Body of pancreas (tissue), 4 donors: ENCODE measurements around the gene KCNJ11. TPM values are rescaled to one million over a fixed set of nuclear protein-coding genes. Genes with fewer than 3 reads are reported as not detected.

ENCODE experiments used
- ATAC-seq: fragments of 150-250 bp; one replicate; pipeline ENCODE4 v1.9.1; 2016
- DNase-seq, 4 donors: peaks; one replicate each; pipeline ENCODE4 v3.0.0-alpha.2; 2019
- H3K27ac ChIP-seq, 4 donors: fragments of 200-600 bp; sonication (generic); 1 replicate in 3 of 4; 2 replicates in 1 of 4; pipeline versions ENCODE4 v1.5.1 to v1.6.1; 2016 to 2019; ENCODE audit warnings: mild to moderate bottlenecking in 1 of 4, mixed read lengths in 1 of 4, moderate library complexity in 1 of 4
- H3K27me3 ChIP-seq, 2 donors: fragments of 200-600 bp; sonication (generic); one replicate each; pipeline ENCODE4 v1.6.0; 2016; ENCODE audit warnings: mild to moderate bottlenecking in 1 of 2
- H3K36me3 ChIP-seq, 2 donors: fragments of 200-600 bp; sonication (generic); replicated peaks in 1 of 2; 2 replicates each; pipeline ENCODE4 v1.5.1; 2016; ENCODE audit warnings: low read depth in 2 of 2; ENCODE audit not compliant: insufficient read depth in 1 of 2
- H3K4me1 ChIP-seq: fragments of 200-600 bp; sonication (generic); one replicate; pipeline ENCODE4 v1.6.0; 2016
- H3K4me3 ChIP-seq, 2 donors: fragments of 200-600 bp; sonication (generic); 1 replicate in 1 of 2; 2 replicates in 1 of 2; pipeline ENCODE4 v1.5.1; 2016 to 2019
- H3K9me3 ChIP-seq, 3 donors: fragments of 200-600 bp; sonication (generic); 1 replicate in 2 of 3; 2 replicates in 1 of 3; pipeline ENCODE4 v1.5.1; 2016
- CTCF ChIP-seq, 7 experiments: fragments of 450-650 bp in 4 of 7; fragments of 200-600 bp in 3 of 7; sonication (generic) in 3 of 7; IDR thresholded peaks; one replicate each; pipeline ENCODE4 v1.5.1; 2016 to 2019; ENCODE audit warnings: antibody characterized with exemption in 7 of 7
- POLR2A ChIP-seq, 3 donors: fragments of 450-650 bp; IDR thresholded peaks; one replicate each; pipeline ENCODE4 v1.6.1; 2016; ENCODE audit warnings: antibody characterized with exemption in 3 of 3, mild to moderate bottlenecking in 2 of 3
- WGBS, 2 donors: methylation state at CpG; one replicate each; pipeline ENCODE4 v1.1.5; 2017; 5-methylcytosine and 5-hydroxymethylcytosine counted together
- intact Hi-C: fragments of 100-400 bp; cut with DNase I; formaldehyde crosslinking; loops from one replicate; pipeline ENCODE4 v1.15.1; 2023
- total RNA-seq, 2 donors: library from RNA; depleted of rRNA; stranded (reverse); fragments of >200 nt; gene quantifications; one replicate each; pipeline ENCODE4 v1.1.0, GENCODE V29; 2016

Gene KCNJ11
- total RNA-seq, 2 donors from 2014 or later, result 7.6 to 39.4 TPM

- ATAC-seq (no peak), DNase-seq (peak; percentile 38 to 76 (median 50))
- Histone ChIP-seq H3K36me3 (no peaks in the 10 kb centered on the region), H3K4me3 (no peak overlapping the region), H3K27ac (peak overlapping the region in 1 of 4 donors; percentile 36), H3K9me3 (no peaks in the 10 kb centered on the region), H3K27me3 (no peaks in the 10 kb centered on the region), H3K4me1 (peaks cover 58% of the 10 kb centered on the region)
- no peak for TF ChIP-seq CTCF (IDR thresholded peaks at IDR 0.05)
- intact Hi-C loops, result no loop called here
- WGBS, 2 donors, result 38 to 45% methylated on average over 11 of the region's 11 CpGs
These were observed 22.3 kb upstream of the KCNJ11 start for GRCh38 chr11:17410606-17411379.

- DNase-seq, result no peak
- no peak for ATAC-seq
- Histone ChIP-seq H3K9me3 (no peaks in the 10 kb centered on the region), H3K36me3 (no peaks in the 10 kb centered on the region), H3K4me1 (peaks cover 54% of the 10 kb centered on the region), H3K4me3 (no peak overlapping the region), H3K27me3 (no peaks in the 10 kb centered on the region), H3K27ac (no peak overlapping the region)
- TF ChIP-seq CTCF (IDR thresholded peaks at IDR 0.05), result no peak
- TF ChIP-seq POLR2A (IDR thresholded peaks at IDR 0.05), result no peak
- intact Hi-C loops, result no loop called here
- WGBS, 2 donors, result 94 to 95% methylated on average over 7 of the region's 7 CpGs
These were observed 20.2 kb upstream of the KCNJ11 start for GRCh38 chr11:17408641-17409040.

GRCh38 chr11:17408026-17408425, 19.6 kb upstream of the KCNJ11 start:
- Histone ChIP-seq H3K4me3 (no peak overlapping the region), H3K9me3 (no peaks in the 10 kb centered on the region), H3K36me3 (no peaks in the 10 kb centered on the region), H3K27ac (no peak overlapping the region), H3K4me1 (peaks cover 48% of the 10 kb centered on the region), H3K27me3 (no peaks in the 10 kb centered on the region)
- intact Hi-C loops, result no loop called here
- no peak for ATAC-seq
- no peak for DNase-seq
- TF ChIP-seq CTCF (IDR thresholded peaks at IDR 0.05), result no peak
- TF ChIP-seq POLR2A (IDR thresholded peaks at IDR 0.05), result no peak
- WGBS, 2 donors, result 93 to 97% methylated on average over 1 to 2 of the region's 2 CpGs

GRCh38 chr11:17407575-17407974, 19.1 kb upstream of the KCNJ11 start:
- ATAC-seq, result no peak
- no peaks in the 10 kb centered on the region for H3K9me3 ChIP-seq
- H3K27me3 ChIP-seq, result no peaks in the 10 kb centered on the region
- 91 to 96% methylated on average over 2 of the region's 2 CpGs for WGBS, 2 donors
- H3K4me3 ChIP-seq, result no peak overlapping the region
- H3K4me1 ChIP-seq, result peaks cover 44% of the 10 kb centered on the region
- intact Hi-C loops, result no loop called here
- DNase-seq, result no peak
- TF ChIP-seq CTCF (IDR thresholded peaks at IDR 0.05) (no peak), POLR2A (IDR thresholded peaks at IDR 0.05) (no peak)
- H3K36me3 ChIP-seq, result no peaks in the 10 kb centered on the region
- no peak overlapping the region for H3K27ac ChIP-seq

GRCh38 chr11:17406818-17407149, 18.3 kb upstream of the KCNJ11 start:
- no peaks in the 10 kb centered on the region for H3K27me3 ChIP-seq
- 80 to 96% methylated on average over 1 to 12 of the region's 13 CpGs for WGBS, 2 donors
- ATAC-seq (no peak), DNase-seq (no peak)
- H3K9me3 ChIP-seq, result no peaks in the 10 kb centered on the region
- peak overlapping the region; percentile 83 to 97 (median 87) for H3K27ac ChIP-seq
- H3K4me3 ChIP-seq, result no peak overlapping the region
- no peak for TF ChIP-seq POLR2A (IDR thresholded peaks at IDR 0.05)
- no peaks in the 10 kb centered on the region for H3K36me3 ChIP-seq
- peaks cover 36% of the 10 kb centered on the region for H3K4me1 ChIP-seq
- intact Hi-C loops, result no loop called here
